GM15510 (cell line): ENCODE data around the gene RPL22.

ENCODE experiments used
- POLR2A ChIP-seq: IDR thresholded peaks from 3 replicates; pipeline ENCODE4 v1.6.1; 2011; ENCODE audit warnings: borderline replicate concordance; ENCODE audit not compliant: insufficient read length; ENCODE audit errors: extremely low read depth

The RPL22 gene

DNA sequence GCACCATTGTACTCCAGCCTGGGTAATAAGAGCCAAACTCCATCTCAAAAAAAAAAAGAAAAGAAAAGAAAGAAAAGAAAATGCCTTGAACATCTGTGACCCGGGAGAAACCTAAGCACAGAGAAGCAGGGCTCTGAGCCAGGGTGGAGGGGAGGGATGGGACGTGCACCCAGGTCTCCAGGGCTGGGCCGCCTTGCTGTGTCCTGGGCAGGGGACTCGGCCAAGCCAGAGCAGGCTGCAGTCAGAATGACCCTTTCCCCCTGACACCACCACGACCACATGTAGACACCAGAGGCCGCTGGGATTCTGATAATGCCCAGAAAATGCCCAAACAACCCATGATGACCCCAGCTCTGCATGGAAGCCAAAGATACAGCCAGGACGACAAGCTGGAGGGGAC, 37.1 kb downstream of the RPL22 start:
- TF ChIP-seq POLR2A: no peak

DNA sequence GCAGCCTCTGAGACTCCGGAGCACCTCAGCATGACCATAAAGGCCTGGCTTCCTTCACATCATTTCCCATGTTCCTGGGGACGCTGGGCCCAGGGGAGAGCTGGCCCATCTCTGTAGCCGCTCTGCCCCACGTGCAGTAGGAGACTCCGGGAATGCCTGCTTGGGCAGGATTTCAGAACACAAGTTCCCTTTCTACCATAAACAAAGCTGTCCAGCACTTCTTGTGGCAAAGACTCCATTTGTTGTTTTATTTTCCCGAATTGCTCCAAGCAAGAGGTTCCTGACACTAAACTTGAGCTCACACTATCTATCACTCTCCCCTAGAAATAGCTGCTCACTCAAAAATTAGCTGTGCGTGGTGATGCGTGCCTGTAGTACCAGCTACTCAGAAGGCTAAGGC, 41.2 kb downstream of the RPL22 start:
- no peak for TF ChIP-seq POLR2A

GRCh38 chr1:6157528-6158174, 41.7 kb downstream of the RPL22 start:
- no peak for TF ChIP-seq POLR2A

GRCh38 chr1:6157132-6157527, 42.3 kb downstream of the RPL22 start:
- TF ChIP-seq POLR2A: no peak

GRCh38 chr1:6154525-6155319, 44.7 kb downstream of the RPL22 start:
- no peak for TF ChIP-seq POLR2A

DNA sequence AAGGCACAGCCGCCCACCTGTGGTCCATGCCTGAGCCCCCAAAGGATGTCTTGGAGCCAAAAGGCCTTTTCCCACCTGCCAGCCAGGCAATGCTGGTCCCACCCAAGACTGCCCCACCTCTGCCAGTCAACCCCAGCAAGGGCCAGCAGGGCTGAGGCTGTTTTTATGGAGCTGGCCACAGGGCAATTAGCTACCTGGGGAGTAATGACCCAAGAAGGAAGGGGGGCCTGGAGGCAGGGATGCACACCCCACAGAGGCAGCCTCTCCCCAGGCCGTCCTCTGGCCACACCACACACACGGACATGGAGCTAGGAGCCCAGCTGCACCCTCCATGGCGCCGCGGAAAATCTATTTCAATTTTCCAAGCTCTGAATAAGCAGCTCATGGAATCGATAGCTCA, 46.5 kb downstream of the RPL22 start:
- TF ChIP-seq POLR2A: no peak

GRCh38 chr1:6152181-6152580, 47.2 kb downstream of the RPL22 start:
- TF ChIP-seq POLR2A: no peak

GRCh38 chr1:6151291-6151822, 48.0 kb downstream of the RPL22 start:
- no peak for TF ChIP-seq POLR2A

- no peak for TF ChIP-seq POLR2A
Measured at GRCh38 chr1:6150006-6150938, 49.1 kb downstream of the RPL22 start.

GRCh38 chr1:6149597-6149996, 49.8 kb downstream of the RPL22 start:
- no peak for TF ChIP-seq POLR2A

DNA sequence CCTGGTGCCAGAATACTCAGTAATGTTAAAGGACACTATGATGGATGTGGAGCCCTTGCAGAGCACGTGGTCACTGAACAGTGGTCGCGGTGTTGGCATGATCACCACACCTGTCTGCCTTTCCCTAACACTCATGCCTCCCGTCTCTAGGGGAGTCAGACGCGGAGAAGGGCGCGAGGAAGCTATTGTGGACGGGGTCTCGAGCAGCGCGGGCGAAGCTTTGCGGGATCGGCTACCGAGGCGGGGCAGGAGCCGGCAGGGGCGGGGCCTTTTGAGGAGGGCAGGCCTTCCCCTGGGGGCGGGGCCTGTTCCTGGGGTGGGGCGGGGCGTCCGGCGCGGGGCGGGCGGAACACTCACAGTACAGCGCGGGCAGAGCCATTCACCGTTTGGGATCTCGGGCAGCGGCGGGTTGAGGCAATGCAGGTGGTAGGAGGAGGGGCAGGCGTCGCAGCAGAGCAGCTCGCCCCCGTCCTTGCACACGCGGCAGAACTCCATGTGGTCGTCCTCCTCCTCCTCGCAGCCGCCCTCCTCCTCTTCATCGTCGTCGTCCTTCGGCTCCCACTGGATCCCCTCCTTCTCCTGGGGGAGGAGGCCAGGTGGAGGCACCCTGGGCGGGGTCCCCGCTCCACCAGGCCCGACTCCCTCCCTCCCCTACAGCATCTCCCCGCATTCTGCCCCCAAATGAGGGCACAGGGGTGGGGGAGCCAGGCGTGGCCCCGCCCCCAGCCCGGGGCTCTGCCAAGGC, 50.7 kb downstream of the RPL22 start:
- TF ChIP-seq POLR2A: no peak

DNA sequence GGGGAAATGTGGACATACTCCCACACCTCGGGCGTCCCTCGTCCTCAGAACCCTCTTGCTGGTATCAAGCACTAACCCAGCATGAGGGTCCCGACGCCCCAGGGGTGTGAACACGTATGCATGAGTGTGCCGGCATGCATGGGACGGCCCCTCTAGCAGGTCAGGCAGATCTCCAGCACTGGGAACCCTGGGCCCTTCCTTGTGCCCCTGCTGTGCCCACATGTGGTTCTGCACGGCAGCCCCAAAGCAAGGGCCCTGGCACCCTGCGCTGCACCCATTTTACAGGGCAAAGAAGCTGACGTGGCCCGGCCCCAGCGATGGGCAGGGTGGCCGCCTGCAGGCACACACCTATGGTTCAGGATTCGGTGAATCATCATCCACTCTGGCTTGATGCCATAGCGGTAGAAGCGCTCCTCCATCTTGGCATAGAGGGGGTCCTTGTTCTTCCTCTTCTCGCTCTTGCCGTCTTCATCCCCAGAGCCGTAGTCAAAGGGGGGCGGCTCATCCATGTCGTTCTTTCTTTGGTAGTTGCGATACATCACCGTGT, 53.5 kb downstream of the RPL22 start:
- no peak for TF ChIP-seq POLR2A

- no peak for TF ChIP-seq POLR2A
Measured at GRCh38 chr1:6145396-6145750, 54.0 kb downstream of the RPL22 start.
